Measurements from ENCODE around the gene OR6Q1.
A peak's percentile ranks its signal among the peaks of the same experiment; 100 is the strongest.
"Not testable (repeated sequence)": the region's sequence is repeated elsewhere in the genome, so short reads cannot be mapped to it uniquely, and the experiment has no call there.

Gene OR6Q1
- 0 to 0.55 (median 0) reads per million in 17 experiments for total RNA-seq

DNA sequence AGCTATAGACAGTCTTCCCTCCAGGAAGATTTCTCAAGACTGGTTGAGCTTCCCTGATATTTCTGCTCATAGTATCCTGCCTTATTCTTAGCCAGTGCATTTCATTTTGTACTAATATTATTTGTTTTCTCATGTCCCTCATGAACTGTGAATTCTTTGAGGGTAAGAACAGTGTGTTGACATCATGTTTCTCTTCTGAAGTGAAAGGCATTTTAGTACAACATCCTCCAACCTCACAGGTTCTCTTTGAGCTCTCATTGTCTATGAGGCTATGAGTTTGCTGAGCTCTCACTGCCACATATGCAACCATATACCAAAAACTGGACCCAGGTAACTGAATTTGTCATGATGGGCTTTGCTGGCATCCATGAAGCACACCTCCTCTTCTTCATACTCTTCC is at the start of gene OR6Q1:
OR6Q1 (plus strand) TSS at position 301 of the 400 bp plus-strand sequence; CDS start at position 301, 0 bp downstream.
- no peak for DNase-seq

- no peak for DNase-seq
Observed at GRCh38 chr11:57981536-57981935, 49.2 kb upstream of the OR6Q1 start.

- DNase-seq = no peak
Observed at GRCh38 chr11:57982776-57983175, 48.0 kb upstream of the OR6Q1 start.

DNA sequence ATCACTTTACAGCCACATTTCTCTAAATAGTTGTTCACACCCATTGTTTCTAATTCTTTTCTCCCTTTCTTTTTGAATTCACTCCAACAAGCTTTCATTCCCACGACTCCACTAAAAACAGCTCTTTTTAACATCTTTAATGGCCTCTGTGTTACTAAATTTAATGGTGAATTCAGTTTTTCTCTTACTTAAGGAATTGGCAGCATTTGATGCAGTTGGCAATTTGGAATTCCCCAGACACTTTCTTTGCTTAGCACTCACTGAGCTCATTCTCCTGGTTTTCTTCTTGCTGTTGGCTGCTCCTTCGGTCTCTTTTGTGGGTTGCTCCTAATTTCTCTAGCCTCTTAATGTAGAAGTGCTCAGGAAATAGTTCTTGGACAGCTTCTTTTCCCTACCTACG is 47.6 kb upstream of the OR6Q1 start:
- DNase-seq = no peak

DNA sequence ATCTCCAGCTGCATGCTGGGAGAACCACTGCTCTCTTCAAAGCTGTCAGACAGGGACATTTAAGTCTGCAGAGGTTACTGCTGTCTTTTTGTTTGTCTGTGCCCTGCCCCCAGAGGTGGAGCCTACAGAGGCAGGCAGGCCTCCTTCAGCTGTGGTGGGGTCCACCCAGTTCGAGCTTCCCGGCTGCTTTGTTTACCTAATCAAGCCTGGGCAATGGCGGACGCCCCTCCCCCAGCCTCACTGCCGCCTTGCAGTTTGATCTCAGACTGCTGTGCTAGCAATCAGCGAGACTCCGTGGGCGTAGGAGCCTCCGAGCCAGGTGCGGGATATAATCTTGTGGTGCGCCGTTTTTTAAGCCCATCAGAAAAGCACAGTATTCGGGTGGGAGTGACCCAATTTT is 31.2 kb upstream of the OR6Q1 start:
- not testable (repeated sequence) for DNase-seq

- DNase-seq = not testable (repeated sequence)
Observed at GRCh38 chr11:58000021-58000420, 30.7 kb upstream of the OR6Q1 start.

GRCh38 chr11:58000699-58001098 is 30.1 kb upstream of the OR6Q1 start:
- DNase-seq = no peak

- no peak for DNase-seq
Observed at GRCh38 chr11:58003036-58003435, 27.7 kb upstream of the OR6Q1 start.

GRCh38 chr11:58003591-58003990 is 27.2 kb upstream of the OR6Q1 start:
- no peak for DNase-seq

DNA sequence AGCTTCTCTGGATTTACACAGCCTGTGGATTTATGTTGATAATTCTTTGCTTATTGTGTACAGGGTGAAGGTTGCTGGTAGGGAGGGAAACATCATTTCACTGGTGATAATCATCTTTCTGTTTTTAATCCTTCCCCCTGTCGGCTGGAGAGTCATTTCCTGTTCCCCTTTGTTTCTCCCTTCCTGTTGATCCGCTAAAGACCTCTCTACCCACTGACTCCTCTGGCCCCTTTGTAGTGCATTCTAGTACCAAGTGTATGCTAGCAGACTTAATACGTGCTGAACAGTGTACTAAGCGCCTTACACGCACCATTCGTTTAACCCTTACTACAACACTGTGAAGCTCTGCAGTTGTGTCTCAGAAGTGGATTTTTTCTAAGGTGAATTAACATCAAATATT is 26.1 kb upstream of the OR6Q1 start:
- no peak for DNase-seq

DNA sequence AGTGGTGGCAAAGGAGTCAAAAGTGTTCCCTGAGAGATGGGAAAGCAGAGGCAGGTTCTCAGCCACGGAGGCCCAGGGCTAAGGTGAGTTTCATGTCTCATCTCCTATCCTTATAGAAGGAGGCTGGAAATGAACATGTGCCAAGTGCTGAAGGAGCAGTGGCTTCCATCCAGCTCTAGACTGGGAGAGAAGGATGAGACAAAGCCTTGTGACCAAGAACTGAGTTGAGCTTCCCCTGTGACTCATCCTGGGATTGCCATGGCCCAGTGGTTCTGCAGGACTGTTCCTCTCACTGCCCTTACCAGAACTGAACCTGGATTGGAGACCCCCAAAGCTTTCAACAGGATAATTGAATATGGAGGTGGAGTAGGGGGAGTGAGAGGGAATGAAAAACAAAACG is 23.8 kb upstream of the OR6Q1 start:
- peak in 3 of 4 experiments; percentile 3 to 5 (median 4) for DNase-seq

GRCh38 chr11:58011771-58012170 is 19.0 kb upstream of the OR6Q1 start:
- no peak for DNase-seq

GRCh38 chr11:58023435-58023931 is 7.3 kb upstream of the OR6Q1 start, which contains the start of gene OR9Q1:
Gene OR9Q1, plus strand, starts transcription at chr11:58023881. Its CDS starts 155,564 bp downstream, at chr11:58179445.
- no peak for DNase-seq

GRCh38 chr11:58024601-58025091 is 6.1 kb upstream of the OR6Q1 start:
- DNase-seq = no peak

GRCh38 chr11:58027341-58027740 is 3.4 kb upstream of the OR6Q1 start:
- no peak for DNase-seq

DNA sequence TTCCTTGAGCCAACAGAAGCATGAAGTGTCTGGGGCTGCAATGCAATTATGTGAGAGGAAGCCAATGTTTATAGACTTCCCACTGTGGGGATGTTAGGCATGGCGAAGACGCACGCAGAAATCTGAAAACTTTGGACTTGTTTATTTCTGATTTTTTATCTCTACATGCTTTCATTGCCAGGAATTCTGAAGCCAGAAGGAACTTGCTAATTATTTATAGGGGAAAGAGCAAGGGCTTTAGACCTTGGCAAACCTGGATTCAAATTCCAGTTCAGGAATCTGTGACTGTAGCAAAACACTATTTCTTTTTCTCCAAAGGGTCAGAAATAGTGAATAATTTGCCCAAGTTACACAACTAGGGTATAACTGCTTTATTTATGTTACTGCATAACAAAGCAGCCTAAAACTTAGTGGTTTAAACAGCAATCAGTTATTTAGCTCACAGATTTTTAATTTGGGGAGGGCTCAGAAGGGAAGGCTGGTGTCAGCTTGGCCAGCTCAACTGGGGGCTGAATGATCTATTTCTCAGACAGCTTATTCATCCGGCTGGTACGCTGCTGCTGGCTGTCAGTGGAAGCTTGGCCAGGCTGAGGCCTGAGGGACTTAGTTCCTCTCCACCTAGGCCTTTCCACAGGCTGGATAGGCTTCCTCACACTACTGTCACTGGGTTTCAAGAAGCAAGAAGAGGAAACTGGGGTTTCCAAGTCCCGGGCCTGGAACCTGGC is 1.9 kb upstream of the OR6Q1 start:
- peak; percentile 45 to 69 (median 63) for DNase-seq

- no peak for DNase-seq
Observed at GRCh38 chr11:58034471-58034870, 3.7 kb downstream of the OR6Q1 start.

DNA sequence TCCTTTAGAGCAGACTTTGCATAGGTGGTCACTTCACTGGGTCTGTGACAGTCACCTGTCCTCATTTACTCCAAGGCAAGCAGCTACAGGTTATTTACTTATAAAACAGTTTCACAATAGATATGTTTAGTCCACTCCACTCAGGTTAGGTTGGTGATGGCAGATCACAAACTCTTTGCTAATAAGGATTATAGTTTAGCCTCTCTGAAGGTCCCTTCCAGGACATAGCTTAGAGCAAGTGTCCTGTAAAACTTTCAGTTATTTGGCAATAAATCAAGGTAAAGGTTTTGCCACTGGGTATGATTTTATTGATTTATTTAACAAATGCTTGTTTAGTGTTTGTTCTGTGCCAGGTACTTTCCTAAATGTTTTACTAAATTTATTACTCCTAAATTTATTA is 8.8 kb downstream of the OR6Q1 start:
- DNase-seq = no peak

- DNase-seq = no peak
Observed at GRCh38 chr11:58043379-58043778, 12.6 kb downstream of the OR6Q1 start.

DNA sequence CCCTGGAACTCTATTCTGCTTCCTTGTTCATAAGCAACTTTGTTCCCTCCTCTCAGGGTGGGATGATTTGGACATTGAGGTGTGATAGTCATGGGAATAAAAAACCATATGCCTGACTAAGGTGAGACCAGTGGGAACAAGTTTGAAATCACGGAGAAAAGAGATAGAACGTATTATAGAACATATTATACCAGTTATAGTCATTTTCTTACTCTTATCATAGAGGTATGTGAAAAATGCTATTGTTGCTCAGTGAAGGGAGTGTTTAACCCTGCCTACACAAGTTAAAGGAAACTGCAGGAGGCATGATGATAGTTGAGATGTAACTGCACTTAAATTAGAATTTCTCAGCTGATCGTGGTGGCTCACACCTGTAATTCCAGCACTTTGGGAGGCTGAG is 15.5 kb downstream of the OR6Q1 start:
- no peak for DNase-seq

GRCh38 chr11:58047818-58048217 is 17.1 kb downstream of the OR6Q1 start:
- no peak for DNase-seq

- DNase-seq = no peak
Observed at GRCh38 chr11:58055806-58056401, 25.2 kb downstream of the OR6Q1 start.

- no peak for DNase-seq
Observed at GRCh38 chr11:58057481-58057880, 26.7 kb downstream of the OR6Q1 start.
